DND-41 (cell line): ENCODE results near the gene TTYH3.

ENCODE experiments used
- CTCF ChIP-seq: IDR thresholded peaks from 2 replicates; pipeline ENCODE4 v1.5.1; 2012; ENCODE audit warnings: borderline replicate concordance, low read length, moderate library complexity, mild to moderate bottlenecking; ENCODE audit not compliant: poor library complexity, severe bottlenecking; ENCODE audit errors: extremely low read depth
- EZH2 ChIP-seq: IDR thresholded peaks from 3 replicates; pipeline ENCODE4 v1.6.1; 2012; ENCODE audit warnings: borderline replicate concordance, low read depth, mild to moderate bottlenecking, moderate library complexity, low read length, inconsistent platforms; ENCODE audit not compliant: severe bottlenecking

GRCh38 chr7:2708041-2708440 is 76.3 kb downstream of the TTYH3 start:
- no peak for TF ChIP-seq CTCF
- TF ChIP-seq EZH2: no peak
